Fibroblast of villous mesenchyme (primary cell): ENCODE data around the gene BASP1. TPM values are rescaled to one million over a fixed set of nuclear protein-coding genes. Genes with fewer than 3 reads are reported as not detected.
A peak's percentile ranks its signal among the peaks of the same experiment; 100 is the strongest.

ENCODE experiments used
- DNase-seq: peaks from one replicate; pipeline ENCODE4 v3.0.0-alpha.2; 2010; ENCODE audit warnings: low read depth
- H3K4me3 ChIP-seq: 2 replicates; pipeline ENCODE4 v1.5.1; 2011; ENCODE audit warnings: low read depth, mild to moderate bottlenecking, low read length
- CTCF ChIP-seq: IDR thresholded peaks from 2 replicates; pipeline ENCODE4 v1.5.1; 2012; ENCODE audit warnings: low read depth, mild to moderate bottlenecking, low read length; ENCODE audit not compliant: insufficient read depth
- total RNA-seq: library from RNA; depleted of rRNA; stranded (reverse); fragments of >200 nt; gene quantifications from 2 replicates; pipeline ENCODE4 v1.2.3, GENCODE V29; 2012

The BASP1 gene
- total RNA-seq, 1 donor, result 126 TPM

GRCh38 chr5:17279487-17279886, 62.1 kb downstream of the BASP1 start:
- no peak for TF ChIP-seq CTCF
- no peak for DNase-seq

GRCh38 chr5:17282283-17283120, 65.1 kb downstream of the BASP1 start:
- peak; percentile 45 for DNase-seq
- no peak for TF ChIP-seq CTCF
- no peak overlapping the region for H3K4me3 ChIP-seq

More at GRCh38 chr5:17279487-17279886, 62.1 kb downstream of the BASP1 start:
- H3K4me3 ChIP-seq, result no peak overlapping the region

GRCh38 chr5:17283121-17283415, 65.6 kb downstream of the BASP1 start:
- DNase-seq, result no peak
- TF ChIP-seq CTCF, result no peak
- no peak overlapping the region for H3K4me3 ChIP-seq

GRCh38 chr5:17287501-17288155, 70.2 kb downstream of the BASP1 start:
- no peak for DNase-seq
- no peak for TF ChIP-seq CTCF
- no peak overlapping the region for H3K4me3 ChIP-seq

GRCh38 chr5:17288570-17288969, 71.1 kb downstream of the BASP1 start:
- DNase-seq, result no peak
- TF ChIP-seq CTCF, result no peak
- no peak overlapping the region for H3K4me3 ChIP-seq

- TF ChIP-seq CTCF, result no peak
- peak; percentile 60 for DNase-seq
- H3K4me3 ChIP-seq, result no peak overlapping the region
These were observed 72.5 kb downstream of the BASP1 start for GRCh38 chr5:17289681-17290539.
